Natural killer cell treated with Interleukin-12 subunit alpha and Interleukin-12 subunit beta and Interleukin-15 and Interleukin-18, amount 100 ng/mL, for 72 hours (primary cell): ENCODE measurements around the gene ABCA8. TPM values are rescaled to one million over a fixed set of nuclear protein-coding genes. Genes with fewer than 3 reads are reported as not detected.
"Not testable (repeated sequence)": the region's sequence is repeated elsewhere in the genome, so short reads cannot be mapped to it uniquely, and the experiment has no call there.

Experiments used
- ATAC-seq, 2 donors: fragments of 150-1000 bp; cut with Tn5 transposase in 1 of 2; sonication (Bioruptor Pico), chemical (Tn5 transposase) in 1 of 2; 2 replicates each; pipeline ENCODE4 v1.10.0; 2021
- DNase-seq: peaks from one replicate; pipeline ENCODE4 v3.0.0; 2022; ENCODE audit warnings: low spot score
- H3K27ac Mint-ChIP-seq, 2 donors: 1 replicate in 1 of 2; 2 replicates in 1 of 2; pipeline ENCODE4 v1.8.0; 2022; ENCODE audit warnings: mixed read lengths in 2 of 2, mild to moderate bottlenecking in 1 of 2, moderate library complexity in 1 of 2
- H3K27me3 Mint-ChIP-seq, 2 donors: 1 replicate in 1 of 2; 2 replicates in 1 of 2; pipeline ENCODE4 v1.8.0; 2022; ENCODE audit warnings: mixed read lengths in 2 of 2
- H3K36me3 Mint-ChIP-seq: one replicate; pipeline ENCODE4 v1.8.0; 2022; ENCODE audit warnings: mixed read lengths
- H3K4me1 Mint-ChIP-seq, 2 donors: 1 replicate in 1 of 2; 2 replicates in 1 of 2; pipeline ENCODE4 v1.8.0; 2022; ENCODE audit warnings: low read depth in 2 of 2, mixed read lengths in 2 of 2, mild to moderate bottlenecking in 1 of 2
- H3K4me3 Mint-ChIP-seq: one replicate; pipeline ENCODE4 v1.8.0; 2022; ENCODE audit warnings: mixed read lengths
- H3K9me3 Mint-ChIP-seq: 2 replicates; pipeline ENCODE4 v1.8.0; 2022; ENCODE audit warnings: mixed read lengths
- total RNA-seq, 2 donors: library from RNA; stranded (reverse); gene quantifications; one replicate each; pipeline ENCODE4 v1.2.3, GENCODE V29; 2022

ABCA8 gene, protein sequence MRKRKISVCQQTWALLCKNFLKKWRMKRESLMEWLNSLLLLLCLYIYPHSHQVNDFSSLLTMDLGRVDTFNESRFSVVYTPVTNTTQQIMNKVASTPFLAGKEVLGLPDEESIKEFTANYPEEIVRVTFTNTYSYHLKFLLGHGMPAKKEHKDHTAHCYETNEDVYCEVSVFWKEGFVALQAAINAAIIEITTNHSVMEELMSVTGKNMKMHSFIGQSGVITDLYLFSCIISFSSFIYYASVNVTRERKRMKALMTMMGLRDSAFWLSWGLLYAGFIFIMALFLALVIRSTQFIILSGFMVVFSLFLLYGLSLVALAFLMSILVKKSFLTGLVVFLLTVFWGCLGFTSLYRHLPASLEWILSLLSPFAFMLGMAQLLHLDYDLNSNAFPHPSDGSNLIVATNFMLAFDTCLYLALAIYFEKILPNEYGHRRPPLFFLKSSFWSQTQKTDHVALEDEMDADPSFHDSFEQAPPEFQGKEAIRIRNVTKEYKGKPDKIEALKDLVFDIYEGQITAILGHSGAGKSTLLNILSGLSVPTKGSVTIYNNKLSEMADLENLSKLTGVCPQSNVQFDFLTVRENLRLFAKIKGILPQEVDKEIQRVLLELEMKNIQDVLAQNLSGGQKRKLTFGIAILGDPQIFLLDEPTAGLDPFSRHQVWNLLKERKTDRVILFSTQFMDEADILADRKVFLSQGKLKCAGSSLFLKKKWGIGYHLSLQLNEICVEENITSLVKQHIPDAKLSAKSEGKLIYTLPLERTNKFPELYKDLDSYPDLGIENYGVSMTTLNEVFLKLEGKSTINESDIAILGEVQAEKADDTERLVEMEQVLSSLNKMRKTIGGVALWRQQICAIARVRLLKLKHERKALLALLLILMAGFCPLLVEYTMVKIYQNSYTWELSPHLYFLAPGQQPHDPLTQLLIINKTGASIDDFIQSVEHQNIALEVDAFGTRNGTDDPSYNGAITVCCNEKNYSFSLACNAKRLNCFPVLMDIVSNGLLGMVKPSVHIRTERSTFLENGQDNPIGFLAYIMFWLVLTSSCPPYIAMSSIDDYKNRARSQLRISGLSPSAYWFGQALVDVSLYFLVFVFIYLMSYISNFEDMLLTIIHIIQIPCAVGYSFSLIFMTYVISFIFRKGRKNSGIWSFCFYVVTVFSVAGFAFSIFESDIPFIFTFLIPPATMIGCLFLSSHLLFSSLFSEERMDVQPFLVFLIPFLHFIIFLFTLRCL (N-terminal part only)
- total RNA-seq, result not detected

DNA sequence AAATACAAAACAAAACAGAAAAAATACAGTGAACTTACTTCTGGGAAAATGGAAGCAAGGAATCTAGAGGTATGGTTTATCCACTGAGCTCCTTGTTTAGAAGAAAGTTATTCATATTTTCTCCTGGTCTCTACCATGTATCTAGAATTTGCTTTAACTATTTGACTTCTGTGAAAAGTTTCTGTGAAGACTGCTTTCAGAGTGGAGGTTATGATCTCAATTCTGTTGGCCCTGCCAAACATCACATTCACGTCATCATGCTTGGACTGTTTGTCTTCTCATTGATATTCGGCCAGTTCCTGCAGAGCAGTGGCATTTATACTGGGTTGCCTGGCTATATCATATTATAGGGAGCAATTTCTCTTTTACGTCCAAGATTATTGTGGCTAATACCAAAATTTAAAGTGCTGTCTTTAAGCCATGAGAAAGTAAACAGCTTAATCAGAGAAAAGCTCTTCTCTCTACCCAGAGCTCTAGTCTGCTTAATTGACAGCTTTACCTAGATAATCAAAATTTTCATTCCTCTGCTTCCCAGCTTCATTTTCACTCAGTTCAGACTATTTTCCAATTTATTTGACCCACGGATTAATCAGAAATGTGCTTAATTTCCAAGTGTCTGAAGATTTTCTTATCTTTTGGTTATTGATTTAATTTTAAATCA, at the start of gene ABCA8:
ABCA8 (minus strand) TSS at position 212 of the 661 bp plus-strand sequence. CDS start 13,358 bp downstream, outside the sequence.
- H3K36me3 Mint-ChIP-seq, result no peaks in the 10 kb centered on the region
- H3K4me1 Mint-ChIP-seq, result no peaks in the 10 kb centered on the region
- H3K4me3 Mint-ChIP-seq, result no peak within 1 kb of the TSS
- ATAC-seq (no peak), DNase-seq (no peak)
- peaks cover 0 to 3% of the 10 kb centered on the region in 2 donors for H3K27me3 Mint-ChIP-seq
- no peak within 1 kb of the TSS for H3K27ac Mint-ChIP-seq
- H3K9me3 Mint-ChIP-seq, result no peaks in the 10 kb centered on the region

DNA sequence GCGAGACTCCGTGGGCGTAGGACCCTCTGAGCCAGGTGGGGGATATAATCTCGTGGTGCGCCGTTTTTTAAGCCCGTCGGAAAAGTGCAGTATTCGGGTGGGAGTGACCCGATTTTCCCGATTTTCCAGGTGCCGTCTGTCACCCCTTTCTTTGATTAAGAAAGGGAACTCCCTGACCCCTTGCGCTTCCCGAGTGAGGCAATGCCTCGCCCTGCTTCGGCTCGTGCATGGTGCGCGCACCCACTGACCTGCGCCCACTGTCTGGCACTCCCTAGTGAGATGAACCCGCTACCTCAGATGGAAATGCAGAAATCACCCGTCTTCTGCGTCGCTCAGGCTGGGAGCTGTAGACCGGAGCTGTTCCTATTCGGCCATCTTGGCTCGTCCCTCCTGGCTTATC, 49.6 kb upstream of the ABCA8 start:
- not testable (repeated sequence) for H3K9me3 Mint-ChIP-seq, ATAC-seq

DNA sequence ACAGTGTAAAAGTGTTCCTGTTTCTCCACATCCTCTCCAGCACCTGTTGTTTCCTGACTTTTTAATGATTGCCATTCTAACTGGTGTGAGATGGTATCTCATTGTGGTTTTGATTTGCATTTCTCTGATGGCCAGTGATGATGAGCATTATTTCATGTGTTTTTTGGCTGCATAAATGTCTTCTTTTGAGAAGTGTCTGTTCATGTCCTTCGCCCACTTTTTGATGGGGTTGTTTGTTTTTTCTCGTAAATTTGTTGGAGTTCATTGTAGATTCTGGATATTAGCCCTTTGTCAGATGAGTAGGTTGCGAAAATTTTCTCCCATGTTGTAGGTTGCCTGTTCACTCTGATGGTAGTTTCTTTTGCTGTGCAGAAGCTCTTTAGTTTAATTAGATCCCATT, 44.6 kb upstream of the ABCA8 start:
- not testable (repeated sequence) for H3K9me3 Mint-ChIP-seq, ATAC-seq, H3K4me3 Mint-ChIP-seq, H3K36me3 Mint-ChIP-seq, H3K4me1 Mint-ChIP-seq, H3K27me3 Mint-ChIP-seq, H3K27ac Mint-ChIP-seq, DNase-seq

More for the DNA sequence above, 49.6 kb upstream of the ABCA8 start:
- not testable (repeated sequence) for H3K27ac Mint-ChIP-seq, DNase-seq, H3K4me1 Mint-ChIP-seq, H3K36me3 Mint-ChIP-seq, H3K4me3 Mint-ChIP-seq
- H3K27me3 Mint-ChIP-seq, result peaks cover 9 to 18% of the 10 kb centered on the region in 2 donors

DNA sequence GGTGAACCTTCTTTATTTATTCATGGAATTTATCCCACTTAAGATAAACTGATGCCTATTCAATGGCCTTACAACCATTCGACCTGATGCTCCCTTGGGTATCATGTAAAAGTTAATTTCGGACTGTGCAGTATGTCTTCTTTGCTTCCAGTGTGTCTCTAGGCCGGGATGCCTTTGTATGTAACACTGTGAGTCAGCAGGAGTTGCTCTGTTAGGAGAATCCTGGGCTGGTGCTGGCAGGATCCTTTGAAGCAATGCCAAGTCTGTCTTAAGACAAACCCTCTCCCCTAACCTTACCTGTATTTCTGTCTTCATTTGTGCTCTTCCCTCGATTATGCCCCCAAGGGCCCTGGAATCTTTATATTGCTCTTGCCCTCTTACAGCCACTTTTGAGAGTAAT, 37.9 kb upstream of the ABCA8 start:
- Mint-ChIP-seq H3K36me3 (no peaks in the 10 kb centered on the region), H3K4me1 (no peaks in the 10 kb centered on the region), H3K27me3 (peaks cover 2 to 20% of the 10 kb centered on the region in 2 donors), H3K27ac (no peak overlapping the region), H3K4me3 (no peak overlapping the region), H3K9me3 (no peaks in the 10 kb centered on the region)
- no peak for ATAC-seq
- DNase-seq, result no peak

DNA sequence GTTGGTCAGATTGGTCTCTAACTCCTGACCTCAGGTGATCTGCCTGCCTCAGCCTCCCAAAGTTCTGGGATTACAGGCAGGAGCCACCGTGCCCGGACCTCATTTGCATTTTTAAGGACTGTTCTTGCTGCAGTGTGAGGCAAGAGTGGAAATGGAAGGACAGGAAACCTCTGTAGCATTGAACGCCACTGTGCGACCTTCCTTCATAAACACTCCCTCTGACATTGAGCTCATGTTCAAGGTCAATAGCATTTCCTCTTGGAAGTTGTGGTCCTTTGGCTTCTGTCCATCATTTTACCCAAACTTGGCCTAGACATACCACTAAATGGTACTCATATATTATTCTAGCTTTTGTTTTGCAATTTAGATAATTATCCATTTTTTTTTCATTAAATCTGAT, 32.8 kb upstream of the ABCA8 start:
- H3K9me3 Mint-ChIP-seq, result no peaks in the 10 kb centered on the region
- no peaks in the 10 kb centered on the region for H3K36me3 Mint-ChIP-seq
- ATAC-seq, result no peak
- DNase-seq, result no peak
- no peak overlapping the region for H3K4me3 Mint-ChIP-seq
- H3K4me1 Mint-ChIP-seq, result no peaks in the 10 kb centered on the region
- H3K27me3 Mint-ChIP-seq, result peaks cover 5 to 9% of the 10 kb centered on the region in 2 donors
- H3K27ac Mint-ChIP-seq, result no peak overlapping the region

DNA sequence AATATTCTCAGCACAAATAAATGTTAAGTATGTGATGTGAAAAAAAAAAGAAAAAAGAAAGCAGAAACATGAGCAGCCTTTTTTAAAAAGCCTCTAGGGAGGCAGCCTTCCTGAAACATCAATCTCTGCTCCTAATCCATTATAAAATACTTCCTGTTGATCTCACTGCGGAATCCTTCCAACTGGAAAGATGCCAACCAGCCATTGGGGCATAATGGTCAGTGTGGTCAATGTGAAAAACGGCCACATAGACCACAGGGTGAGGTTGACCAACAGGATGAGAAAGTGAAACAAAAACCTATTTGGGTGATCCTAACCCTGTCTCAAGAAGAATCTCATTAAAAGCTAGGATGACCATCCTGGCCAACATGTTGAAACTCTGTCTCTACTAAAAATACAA, 26.1 kb upstream of the ABCA8 start:
- no peak overlapping the region for H3K27ac Mint-ChIP-seq

DNA sequence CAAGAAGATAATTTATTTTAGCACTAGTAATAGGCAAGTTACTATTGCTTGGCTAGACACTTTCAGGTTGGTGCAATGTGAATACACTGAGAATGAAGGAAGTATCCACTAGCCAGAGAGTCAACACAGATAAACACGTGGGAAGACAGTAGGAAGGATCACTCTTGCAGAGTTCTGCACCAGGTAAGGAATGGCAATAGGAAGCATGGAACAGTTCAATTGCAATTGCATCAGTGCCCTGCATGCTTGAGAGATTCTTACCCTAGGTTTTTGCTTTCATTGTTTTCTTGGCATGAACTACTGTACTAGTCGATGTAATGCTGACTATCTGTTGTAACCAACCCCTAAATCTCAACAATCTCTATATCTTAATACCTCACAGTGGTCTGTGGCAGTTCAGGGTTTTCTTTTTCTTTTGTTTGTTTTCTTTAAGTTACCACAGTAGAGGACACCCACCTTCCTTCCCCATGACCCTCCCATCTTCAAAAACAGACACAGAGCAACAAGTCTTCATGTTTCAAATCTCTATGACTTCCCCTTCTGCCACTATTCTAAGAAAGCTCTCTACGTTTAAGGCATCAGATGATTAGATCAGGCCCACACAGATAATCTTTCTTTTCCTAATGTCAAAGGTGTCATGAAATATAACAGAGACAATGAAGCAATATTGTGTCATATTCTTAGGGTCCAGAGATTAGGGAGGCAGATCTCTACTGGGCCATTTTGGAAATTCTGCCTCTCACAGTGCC, 18.1 kb upstream of the ABCA8 start:
- DNase-seq (no peak), ATAC-seq (no peak)
- H3K36me3 Mint-ChIP-seq, result no peaks in the 10 kb centered on the region
- peaks cover 9 to 14% of the 10 kb centered on the region in 2 donors for H3K27me3 Mint-ChIP-seq
- no peak overlapping the region for H3K4me3 Mint-ChIP-seq
- H3K9me3 Mint-ChIP-seq, result peaks cover 3% of the 10 kb centered on the region
- no peak overlapping the region for H3K27ac Mint-ChIP-seq
- no peaks in the 10 kb centered on the region for H3K4me1 Mint-ChIP-seq

More for the DNA sequence above, 26.1 kb upstream of the ABCA8 start:
- DNase-seq, result no peak
- Mint-ChIP-seq H3K4me1 (peaks cover 0 to 4% of the 10 kb centered on the region in 2 donors), H3K4me3 (no peak overlapping the region), H3K9me3 (no peaks in the 10 kb centered on the region), H3K27me3 (peaks cover 0 to 9% of the 10 kb centered on the region in 2 donors), H3K36me3 (no peaks in the 10 kb centered on the region)
- ATAC-seq, result peak in 1 of 2 donors; percentile 65

DNA sequence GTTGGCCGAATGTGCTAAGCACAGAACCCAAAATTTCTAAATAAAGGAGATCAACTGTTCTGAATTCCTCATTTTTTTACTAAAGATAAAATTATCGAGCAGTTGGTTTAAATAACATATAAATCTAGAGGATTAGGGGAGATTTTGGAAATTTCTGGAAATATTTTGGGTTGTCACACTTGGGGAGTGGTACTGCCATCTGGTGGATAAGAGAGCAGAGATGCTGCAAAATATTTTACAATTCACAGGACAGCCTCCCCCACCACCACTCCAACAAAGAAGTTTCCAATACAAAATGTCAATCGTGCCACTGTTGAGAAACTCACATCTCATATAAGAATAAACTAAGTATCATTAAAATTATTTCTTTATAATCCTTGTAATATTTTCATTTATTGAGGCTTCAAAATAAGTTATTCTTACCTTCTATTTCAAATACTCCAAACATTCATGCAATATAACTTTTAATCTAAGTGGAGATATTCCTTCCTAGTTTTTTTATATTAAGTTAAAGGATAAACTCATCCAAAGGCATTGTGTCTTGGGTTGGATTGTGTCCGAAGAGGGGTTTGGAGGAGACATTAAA, 17.0 kb upstream of the ABCA8 start:
- Mint-ChIP-seq H3K4me1 (no peaks in the 10 kb centered on the region), H3K4me3 (no peak overlapping the region), H3K9me3 (peaks cover 3% of the 10 kb centered on the region), H3K36me3 (no peaks in the 10 kb centered on the region), H3K27me3 (peaks cover 10 to 14% of the 10 kb centered on the region in 2 donors), H3K27ac (no peak overlapping the region)
- ATAC-seq (no peak), DNase-seq (no peak)

DNA sequence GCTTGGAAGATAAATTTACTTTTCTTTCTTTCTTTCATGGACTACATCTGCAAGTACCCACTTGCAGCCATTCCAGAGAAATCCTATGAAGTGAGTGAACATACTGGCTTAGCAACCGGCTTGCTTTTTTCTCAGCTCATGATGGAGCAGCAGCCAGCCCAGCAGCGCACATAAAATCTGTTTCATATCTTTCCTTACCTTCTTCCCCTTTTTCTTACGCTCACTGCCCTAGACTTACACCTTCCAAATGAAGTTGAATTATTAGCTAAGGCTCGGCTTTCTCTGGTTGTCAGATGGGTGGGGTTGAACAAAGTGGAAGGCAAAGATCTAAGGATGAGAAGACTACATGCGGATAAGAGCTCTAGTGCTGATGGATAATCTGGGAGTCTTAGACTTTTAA, 13.9 kb upstream of the ABCA8 start:
- Mint-ChIP-seq H3K9me3 (no peaks in the 10 kb centered on the region), H3K27ac (no peak overlapping the region), H3K36me3 (no peaks in the 10 kb centered on the region), H3K4me1 (no peaks in the 10 kb centered on the region), H3K4me3 (no peak overlapping the region), H3K27me3 (peaks cover 6% of the 10 kb centered on the region in 2 donors)
- ATAC-seq (no peak), DNase-seq (no peak)

DNA sequence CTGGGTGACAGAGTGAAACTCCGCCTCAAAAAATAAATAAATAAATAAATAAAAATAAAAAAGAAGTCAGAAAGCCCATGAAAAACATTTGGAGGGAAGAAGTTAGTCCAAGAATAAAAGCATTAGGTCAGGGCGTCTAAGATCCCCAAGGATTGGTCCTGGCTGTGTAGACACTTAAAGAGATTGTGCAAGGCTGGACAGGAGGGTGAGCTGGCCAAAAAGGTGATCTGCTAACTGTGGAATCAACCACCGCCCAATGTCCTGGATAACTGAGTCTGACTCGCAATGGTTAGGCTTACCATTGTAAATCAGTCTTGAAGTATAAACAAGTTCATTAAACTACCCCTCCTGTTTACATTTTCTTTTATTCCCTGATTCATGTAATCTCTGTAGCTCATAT, 8.8 kb upstream of the ABCA8 start:
- Mint-ChIP-seq H3K27me3 (peaks cover 0 to 3% of the 10 kb centered on the region in 2 donors), H3K4me3 (no peak overlapping the region), H3K9me3 (no peaks in the 10 kb centered on the region), H3K27ac (no peak overlapping the region), H3K36me3 (no peaks in the 10 kb centered on the region), H3K4me1 (no peaks in the 10 kb centered on the region)
- DNase-seq, result no peak
- ATAC-seq, result no peak

DNA sequence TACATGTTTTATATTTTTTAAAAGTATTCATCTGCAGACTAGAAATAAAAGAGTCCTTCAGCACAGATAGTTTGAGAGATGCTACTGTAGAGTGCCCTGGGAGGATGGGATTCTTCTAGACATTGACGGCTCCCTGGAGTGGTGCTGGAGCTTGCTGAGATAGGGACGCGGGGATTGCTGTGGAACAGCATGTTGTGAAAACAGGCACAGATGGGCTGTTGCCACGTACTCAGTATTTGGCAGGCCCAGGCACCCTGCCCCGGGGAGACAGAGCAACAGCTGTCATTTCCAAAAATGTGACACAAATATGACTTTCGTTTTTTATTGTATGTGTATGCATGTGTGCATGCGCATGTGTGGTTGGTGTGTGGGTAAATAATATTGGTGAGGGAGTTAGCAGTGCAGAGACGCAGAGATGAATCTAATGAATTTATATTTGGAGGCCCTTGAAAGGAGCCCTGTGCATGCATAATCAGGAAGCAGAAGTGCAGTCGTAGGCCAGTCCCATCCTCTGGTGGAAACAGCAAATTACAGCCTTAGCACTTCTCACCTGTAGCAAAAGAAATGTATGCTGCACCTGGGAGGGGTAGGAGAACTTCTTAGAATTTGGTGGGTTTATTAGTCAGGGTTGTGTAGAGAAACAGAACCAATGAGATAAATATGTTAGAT, 6.2 kb upstream of the ABCA8 start:
- Mint-ChIP-seq H3K9me3 (no peaks in the 10 kb centered on the region), H3K27ac (no peak overlapping the region), H3K36me3 (no peaks in the 10 kb centered on the region), H3K4me1 (no peaks in the 10 kb centered on the region), H3K4me3 (no peak overlapping the region), H3K27me3 (peaks cover 0 to 3% of the 10 kb centered on the region in 2 donors)
- ATAC-seq, result peak in 1 of 2 donors; percentile 40
- DNase-seq, result no peak

DNA sequence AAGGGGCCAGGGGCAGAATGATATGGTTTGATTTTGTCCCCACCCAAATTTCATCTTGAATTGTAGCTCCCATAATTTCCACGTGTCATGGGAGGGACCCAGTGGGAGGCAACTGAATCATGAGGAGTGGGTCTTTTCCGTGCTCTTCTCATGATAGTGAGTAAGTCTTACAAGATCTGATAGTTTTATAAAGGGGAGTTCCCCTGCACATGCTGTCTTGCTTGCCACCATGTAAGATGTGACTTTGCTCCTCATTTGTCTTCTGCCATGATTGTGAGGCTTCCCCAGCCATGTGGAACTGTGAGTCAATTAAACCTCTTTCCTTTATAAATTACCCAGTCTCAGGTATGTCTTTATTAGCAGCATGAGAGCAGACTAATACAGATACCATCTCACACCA, 3.9 kb upstream of the ABCA8 start:
- not testable (repeated sequence) for H3K9me3 Mint-ChIP-seq, H3K27ac Mint-ChIP-seq, H3K36me3 Mint-ChIP-seq, H3K27me3 Mint-ChIP-seq, H3K4me1 Mint-ChIP-seq, ATAC-seq, H3K4me3 Mint-ChIP-seq, DNase-seq
